ENCODE results near the gene WBP1L. TPM values are rescaled to one million over a fixed set of nuclear protein-coding genes. Genes with fewer than 3 reads are reported as not detected.

The WBP1L gene
- polyA plus RNA-seq, 1 donor from 2014 or later, result 20.8 TPM

DNA sequence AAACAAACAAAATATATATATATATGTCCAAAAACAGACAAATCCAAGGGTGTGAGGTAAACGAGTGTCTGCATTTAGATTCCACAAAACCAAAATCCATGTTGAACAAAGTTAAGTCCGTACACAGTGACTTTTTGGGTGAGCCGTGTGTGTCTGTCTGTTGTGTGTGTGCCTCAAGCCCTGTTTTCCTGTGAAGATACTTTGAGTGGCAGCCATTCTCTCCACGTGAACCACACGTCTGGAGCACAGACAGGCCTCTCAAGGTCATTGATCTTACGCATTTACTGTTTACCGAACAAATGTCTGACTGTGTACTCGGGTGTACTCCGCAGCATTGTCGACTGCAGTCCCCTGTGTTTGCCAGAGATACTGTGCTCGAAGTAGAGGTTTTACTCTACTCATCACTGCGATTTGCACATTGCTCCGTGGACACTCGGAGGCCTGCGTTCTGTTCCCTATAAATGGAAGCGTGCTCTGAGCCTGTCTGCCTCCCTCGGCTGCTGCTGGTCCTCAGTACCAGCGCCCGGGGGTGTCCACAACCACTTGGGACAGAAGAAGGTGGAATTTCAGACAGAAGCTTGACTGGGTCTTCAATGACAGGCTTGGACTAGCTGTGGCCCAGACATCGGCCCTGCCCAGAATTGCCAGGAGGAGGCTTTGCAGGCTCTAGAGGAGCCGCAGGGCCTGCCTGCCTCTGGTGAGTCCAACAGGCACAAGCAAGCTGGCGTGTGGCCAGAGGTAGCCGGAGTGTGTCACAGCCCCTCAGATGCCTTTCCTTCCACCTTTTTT is 71.3 kb downstream of the WBP1L start:
- H2AFZ ChIP-seq (ENCODE audit: low read depth, low read length), result no peak overlapping the region
- H3K9me3 ChIP-seq (ENCODE audit: low read length), result no peaks in the 10 kb centered on the region
- H4K20me1 ChIP-seq (ENCODE audit: insufficient read depth), result no peaks in the 10 kb centered on the region
- H3K9me2 ChIP-seq (ENCODE audit: insufficient read depth, low read length), result no peaks in the 10 kb centered on the region
- no peaks in the 10 kb centered on the region for H3F3A ChIP-seq (ENCODE audit: insufficient read depth, low read length, poor library complexity, severe bottlenecking)
- no peak overlapping the region for H3K9ac ChIP-seq (ENCODE audit: low read length)
- no peak overlapping the region for H3K27ac ChIP-seq (ENCODE audit: low read length)
- H3K36me3 ChIP-seq (ENCODE audit: insufficient read depth, low read length), result no peaks in the 10 kb centered on the region
- H3K27me3 ChIP-seq (ENCODE audit: insufficient read depth, low read depth, low read length), result no peaks in the 10 kb centered on the region
- H3K4me2 ChIP-seq (ENCODE audit: low read length), result no peak overlapping the region
- H3K79me2 ChIP-seq (replicated peaks; ENCODE audit: insufficient read depth, low read length), result no peaks in the 10 kb centered on the region
- TF ChIP-seq, protein P1, sequence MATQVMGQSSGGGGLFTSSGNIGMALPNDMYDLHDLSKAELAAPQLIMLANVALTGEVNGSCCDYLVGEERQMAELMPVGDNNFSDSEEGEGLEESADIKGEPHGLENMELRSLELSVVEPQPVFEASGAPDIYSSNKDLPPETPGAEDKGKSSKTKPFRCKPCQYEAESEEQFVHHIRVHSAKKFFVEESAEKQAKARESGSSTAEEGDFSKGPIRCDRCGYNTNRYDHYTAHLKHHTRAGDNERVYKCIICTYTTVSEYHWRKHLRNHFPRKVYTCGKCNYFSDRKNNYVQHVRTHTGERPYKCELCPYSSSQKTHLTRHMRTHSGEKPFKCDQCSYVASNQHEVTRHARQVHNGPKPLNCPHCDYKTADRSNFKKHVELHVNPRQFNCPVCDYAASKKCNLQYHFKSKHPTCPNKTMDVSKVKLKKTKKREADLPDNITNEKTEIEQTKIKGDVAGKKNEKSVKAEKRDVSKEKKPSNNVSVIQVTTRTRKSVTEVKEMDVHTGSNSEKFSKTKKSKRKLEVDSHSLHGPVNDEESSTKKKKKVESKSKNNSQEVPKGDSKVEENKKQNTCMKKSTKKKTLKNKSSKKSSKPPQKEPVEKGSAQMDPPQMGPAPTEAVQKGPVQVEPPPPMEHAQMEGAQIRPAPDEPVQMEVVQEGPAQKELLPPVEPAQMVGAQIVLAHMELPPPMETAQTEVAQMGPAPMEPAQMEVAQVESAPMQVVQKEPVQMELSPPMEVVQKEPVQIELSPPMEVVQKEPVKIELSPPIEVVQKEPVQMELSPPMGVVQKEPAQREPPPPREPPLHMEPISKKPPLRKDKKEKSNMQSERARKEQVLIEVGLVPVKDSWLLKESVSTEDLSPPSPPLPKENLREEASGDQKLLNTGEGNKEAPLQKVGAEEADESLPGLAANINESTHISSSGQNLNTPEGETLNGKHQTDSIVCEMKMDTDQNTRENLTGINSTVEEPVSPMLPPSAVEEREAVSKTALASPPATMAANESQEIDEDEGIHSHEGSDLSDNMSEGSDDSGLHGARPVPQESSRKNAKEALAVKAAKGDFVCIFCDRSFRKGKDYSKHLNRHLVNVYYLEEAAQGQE (IDR thresholded peaks at IDR 0.05; ENCODE audit: borderline replicate concordance), result no peak
- no peak for TF ChIP-seq SMC3 (conservative IDR thresholded peaks at IDR 0.05; ENCODE audit: poor library complexity)
- TF ChIP-seq POLR2AphosphoS5 (IDR thresholded peaks at IDR 0.05), result no peak
- TF ChIP-seq EZH2 (IDR thresholded peaks at IDR 0.05; ENCODE audit: borderline replicate concordance, insufficient read depth, low read length, poor library complexity, severe bottlenecking), result no peak
- no peak for TF ChIP-seq MXI1 (conservative IDR thresholded peaks at IDR 0.05; ENCODE audit: poor library complexity, severe bottlenecking)
- no peak overlapping the region for H3K4me3 ChIP-seq (ENCODE audit: low read length)

DNA sequence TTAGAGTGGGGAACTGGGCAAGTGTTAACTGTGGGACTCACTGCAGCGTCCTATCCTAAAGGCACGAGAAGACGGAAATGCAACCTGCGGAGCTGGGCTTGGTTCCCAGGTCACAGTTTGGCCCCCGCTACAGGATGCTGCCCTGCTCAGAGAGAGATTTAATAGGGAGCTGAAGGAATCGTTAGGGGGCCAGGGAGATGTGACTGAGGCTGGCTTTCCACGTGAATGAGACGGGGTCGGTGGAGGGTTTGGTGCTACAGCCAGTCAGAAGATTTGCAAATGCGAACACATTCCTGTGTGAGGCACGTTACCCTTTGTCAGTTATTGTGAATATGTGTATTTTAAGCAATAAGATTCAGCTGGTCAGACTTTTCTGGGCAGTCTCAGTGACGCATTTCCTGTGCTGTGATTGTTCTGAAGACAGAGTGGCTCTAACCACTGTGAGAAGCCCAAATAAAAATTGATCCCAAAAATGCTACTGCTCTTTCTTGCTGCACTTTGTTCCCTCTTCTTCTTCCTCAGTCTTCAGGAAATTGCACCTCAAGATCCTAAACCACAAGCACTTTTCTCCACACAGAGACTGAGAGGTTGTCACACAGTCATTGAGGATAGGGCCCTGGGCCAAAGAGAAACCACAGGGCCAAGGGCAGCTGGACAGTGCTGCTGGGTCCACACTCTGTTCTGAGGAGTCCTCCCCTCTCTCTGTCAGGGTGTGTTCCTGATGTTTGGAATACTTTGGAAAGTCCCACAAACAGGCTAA is 72.2 kb downstream of the WBP1L start:
- Histone ChIP-seq H3K9me2 (ENCODE audit: insufficient read depth, low read length) (no peaks in the 10 kb centered on the region), H3K4me3 (ENCODE audit: low read length) (no peak overlapping the region), H3K79me2 (replicated peaks; ENCODE audit: insufficient read depth, low read length) (no peaks in the 10 kb centered on the region), H3K9ac (ENCODE audit: low read length) (no peak overlapping the region), H2AFZ (ENCODE audit: low read depth, low read length) (no peak overlapping the region), H3K36me3 (ENCODE audit: insufficient read depth, low read length) (no peaks in the 10 kb centered on the region), H3F3A (ENCODE audit: insufficient read depth, low read length, poor library complexity, severe bottlenecking) (no peaks in the 10 kb centered on the region), H4K20me1 (ENCODE audit: insufficient read depth) (no peaks in the 10 kb centered on the region), H3K4me2 (ENCODE audit: low read length) (no peak overlapping the region), H3K27me3 (ENCODE audit: insufficient read depth, low read depth, low read length) (no peaks in the 10 kb centered on the region), H3K9me3 (ENCODE audit: low read length) (no peaks in the 10 kb centered on the region), H3K27ac (ENCODE audit: low read length) (no peak overlapping the region)
- no peak for TF ChIP-seq SMC3 (conservative IDR thresholded peaks at IDR 0.05; ENCODE audit: poor library complexity)
- no peak for TF ChIP-seq EP300 (conservative IDR thresholded peaks at IDR 0.05; ENCODE audit: poor library complexity, severe bottlenecking)
- TF ChIP-seq, protein P1 (IDR thresholded peaks at IDR 0.05; ENCODE audit: borderline replicate concordance), result no peak
- no peak for TF ChIP-seq RAD21 (conservative IDR thresholded peaks at IDR 0.05)
- no peak for TF ChIP-seq EZH2 (IDR thresholded peaks at IDR 0.05; ENCODE audit: borderline replicate concordance, insufficient read depth, low read length, poor library complexity, severe bottlenecking)
- no peak for TF ChIP-seq TAF1 (IDR thresholded peaks at IDR 0.05; ENCODE audit: low read depth)
- TF ChIP-seq POLR2AphosphoS5 (IDR thresholded peaks at IDR 0.05), result no peak
